ENCODE measurements around the gene EDEM1.
"Not testable (repeated sequence)": the region's sequence is repeated elsewhere in the genome, so short reads cannot be mapped to it uniquely, and the experiment has no call there.

Gene EDEM1

DNA sequence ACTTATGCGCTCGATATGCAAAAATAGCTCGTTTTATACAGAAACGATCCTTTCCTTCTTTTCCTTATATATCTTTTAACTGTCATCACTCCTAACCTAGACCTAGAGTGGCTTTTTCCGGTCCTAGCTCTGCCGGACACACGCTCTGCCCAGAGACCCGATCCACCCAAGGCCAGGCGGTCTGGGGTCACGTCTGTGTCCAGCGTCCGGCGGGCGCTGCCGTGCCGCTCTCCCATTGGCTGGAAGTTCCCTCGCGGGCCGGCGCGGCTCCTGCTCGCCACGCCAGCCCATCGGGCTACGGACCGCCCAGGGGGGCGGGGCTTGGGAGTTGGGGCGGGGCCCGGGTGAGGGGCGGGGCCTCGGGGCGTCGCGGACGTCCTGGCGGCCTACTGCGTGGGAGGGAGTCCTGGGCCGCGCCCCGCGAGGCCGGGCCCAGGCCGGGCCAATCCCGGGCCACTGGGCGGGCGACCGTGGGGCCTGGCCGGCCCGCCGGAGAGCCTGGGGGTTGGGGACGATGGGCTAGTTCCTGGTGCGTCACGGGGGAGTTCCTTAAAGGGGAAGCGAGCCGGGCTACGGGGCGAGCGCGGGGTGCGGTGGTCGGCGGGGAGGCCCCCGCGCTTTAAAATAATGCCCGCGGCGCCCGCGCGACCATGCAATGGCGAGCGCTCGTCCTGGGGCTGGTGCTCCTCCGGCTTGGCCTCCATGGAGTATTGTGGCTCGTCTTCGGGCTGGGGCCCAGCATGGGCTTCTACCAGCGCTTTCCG lies at the start of gene EDEM1:
EDEM1 (plus strand) TSS at position 552 of the 764 bp plus-strand sequence; CDS start at position 651, 99 bp downstream.
- peak; percentile 85 to 86 for DNase-seq (ENCODE audit: low read depth in 2 of 2, low spot score in 1 of 2)

DNA sequence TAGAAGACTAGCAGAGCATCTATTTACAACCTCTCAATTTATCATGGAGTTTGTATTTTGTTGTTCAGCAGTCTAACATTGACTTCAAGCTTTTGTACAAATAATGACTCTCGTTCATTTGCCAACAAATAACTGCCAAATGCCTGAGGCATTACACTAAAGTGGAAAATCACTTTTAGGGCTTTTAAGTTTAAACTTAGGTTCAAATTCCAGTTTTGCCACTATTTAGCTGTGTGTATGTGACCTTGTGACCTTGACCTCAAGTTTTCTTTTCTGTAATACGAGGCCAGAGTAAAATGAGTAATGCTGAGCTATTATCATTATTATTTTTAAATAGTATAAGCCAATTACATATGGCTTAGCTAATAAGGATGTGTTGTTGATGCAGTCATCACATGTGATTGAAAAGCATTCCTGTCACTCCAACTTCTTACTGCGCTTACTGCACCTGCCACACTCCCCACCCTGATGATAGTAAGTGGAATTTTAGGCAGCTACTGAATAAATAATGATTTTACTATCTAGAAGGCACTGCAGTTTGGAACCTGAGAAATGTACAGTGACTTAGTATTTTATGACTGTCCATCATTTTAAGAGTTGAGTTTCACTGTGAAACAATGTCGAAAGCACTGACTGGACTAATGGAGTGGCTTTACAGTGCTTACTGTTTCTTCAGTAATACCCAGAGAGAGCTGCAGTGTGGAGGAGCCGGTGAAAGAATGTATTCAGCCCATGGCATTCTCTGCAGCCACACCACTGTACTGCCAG lies 49.1 kb upstream of the EDEM1 start:
- DNase-seq (ENCODE audit: low read depth in 2 of 2, low spot score in 1 of 2): no peak

DNA sequence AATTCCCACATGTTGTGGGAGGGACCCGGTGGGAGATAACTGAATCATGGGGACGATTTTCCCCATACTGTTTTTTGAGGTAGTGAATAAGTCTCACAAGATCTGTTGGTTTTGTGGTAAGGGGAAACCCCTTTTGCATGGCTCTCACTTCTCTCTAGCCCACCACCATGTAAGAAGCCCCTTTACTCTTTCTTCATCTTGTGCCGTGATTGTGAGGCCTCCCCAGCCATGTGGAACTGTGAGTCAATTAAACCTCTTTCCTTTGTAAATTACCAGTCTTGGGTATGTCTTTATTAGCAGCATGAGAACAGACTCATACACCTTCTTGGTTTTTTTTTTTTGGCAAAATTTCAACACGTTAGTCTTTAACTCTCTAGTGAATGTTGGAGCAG lies 47.3 kb upstream of the EDEM1 start:
- DNase-seq (ENCODE audit: low read depth in 2 of 2, low spot score in 1 of 2): no peak

DNA sequence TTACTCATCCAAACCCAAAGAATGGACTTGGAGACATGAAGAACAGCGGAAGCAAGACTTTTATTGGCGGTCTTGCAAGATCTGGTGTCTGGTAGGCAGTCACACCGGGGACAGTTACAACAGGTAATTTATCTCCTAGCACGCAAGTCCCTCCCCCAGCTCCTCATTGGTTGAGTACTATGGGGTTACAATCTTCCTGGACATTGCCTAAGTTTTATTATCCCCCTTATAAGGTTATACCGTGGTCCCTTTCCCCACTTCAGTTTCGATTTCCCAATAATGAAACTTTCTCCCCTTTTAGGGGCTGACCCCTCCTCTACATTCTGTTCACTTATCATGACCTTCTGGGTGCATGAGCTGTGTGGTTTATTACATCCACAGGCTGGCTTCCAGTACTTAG lies 46.7 kb upstream of the EDEM1 start:
- no peak for DNase-seq (ENCODE audit: low read depth in 2 of 2, low spot score in 1 of 2)

DNA sequence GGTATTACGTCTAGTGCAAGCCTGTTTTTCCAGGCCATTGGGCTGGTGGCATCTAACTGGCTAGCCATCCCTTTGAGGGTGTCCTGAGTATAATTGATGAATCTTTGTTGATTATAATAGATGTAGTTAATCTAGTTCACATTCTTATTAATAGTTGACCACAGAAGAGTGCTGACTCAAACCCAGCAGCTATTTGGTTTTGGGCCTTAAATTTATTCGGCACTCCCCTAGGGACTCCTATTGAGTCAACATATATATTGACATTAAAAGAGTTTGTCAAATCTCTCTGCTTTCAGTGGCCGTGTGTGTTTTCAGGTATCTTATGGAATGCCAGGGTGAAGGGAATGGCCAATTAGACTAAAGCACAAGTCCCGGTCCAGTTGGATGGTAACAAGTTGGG lies 45.7 kb upstream of the EDEM1 start:
- DNase-seq (ENCODE audit: low read depth in 2 of 2, low spot score in 1 of 2): no peak

DNA sequence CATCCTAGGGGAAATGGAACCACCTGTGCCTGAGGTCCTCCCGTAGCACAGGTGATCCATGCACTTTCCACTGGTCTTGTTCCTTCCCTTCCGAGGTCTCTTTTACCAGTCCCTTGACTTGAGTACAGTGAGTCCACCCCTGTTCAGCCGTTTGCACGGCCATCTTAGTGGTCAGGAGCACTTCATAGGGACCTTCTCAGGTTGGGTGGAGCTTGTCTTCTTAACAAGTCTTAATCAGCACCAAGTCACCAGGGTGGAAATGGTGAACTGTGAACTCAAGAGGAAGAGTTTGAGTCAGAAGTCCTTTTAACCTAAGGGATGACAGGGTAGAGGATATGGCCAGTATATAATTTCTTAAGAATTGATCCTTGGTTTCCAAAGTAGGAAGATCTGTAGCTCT lies 44.0 kb upstream of the EDEM1 start:
- DNase-seq (ENCODE audit: low read depth in 2 of 2, low spot score in 1 of 2): no peak

DNA sequence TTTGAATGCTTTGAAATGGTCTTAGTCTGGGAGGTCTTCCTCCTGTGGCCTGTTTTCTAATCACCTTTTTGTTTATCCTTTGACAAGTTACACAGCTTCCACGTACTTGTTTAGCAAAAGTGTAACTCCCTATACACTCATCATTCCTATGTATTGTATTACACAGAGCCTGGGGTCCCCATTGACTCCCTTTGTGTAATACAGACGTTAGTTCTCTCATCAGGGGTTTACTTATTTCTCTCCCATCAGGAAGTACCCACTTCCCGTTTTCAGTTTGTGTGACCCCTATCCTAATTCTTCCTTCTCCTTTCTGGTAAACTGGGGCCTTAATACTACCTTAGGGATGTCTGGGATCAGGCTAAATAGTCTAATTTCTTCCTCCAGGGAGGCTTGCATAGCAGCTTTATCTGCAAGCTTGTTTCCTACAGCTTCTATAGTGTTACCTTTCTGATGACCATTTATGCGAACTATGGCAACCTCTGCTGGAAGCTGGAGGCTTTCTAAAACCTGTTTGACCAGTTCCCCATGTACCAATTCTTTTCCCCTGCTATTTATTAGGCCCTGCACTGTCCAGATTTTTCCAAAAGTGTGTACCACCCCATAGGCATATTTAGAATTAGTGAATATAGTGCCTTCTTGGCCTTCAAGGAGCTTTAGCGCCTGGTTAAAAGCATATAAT lies 43.1 kb upstream of the EDEM1 start:
- DNase-seq (ENCODE audit: low read depth in 2 of 2, low spot score in 1 of 2): no peak

DNA sequence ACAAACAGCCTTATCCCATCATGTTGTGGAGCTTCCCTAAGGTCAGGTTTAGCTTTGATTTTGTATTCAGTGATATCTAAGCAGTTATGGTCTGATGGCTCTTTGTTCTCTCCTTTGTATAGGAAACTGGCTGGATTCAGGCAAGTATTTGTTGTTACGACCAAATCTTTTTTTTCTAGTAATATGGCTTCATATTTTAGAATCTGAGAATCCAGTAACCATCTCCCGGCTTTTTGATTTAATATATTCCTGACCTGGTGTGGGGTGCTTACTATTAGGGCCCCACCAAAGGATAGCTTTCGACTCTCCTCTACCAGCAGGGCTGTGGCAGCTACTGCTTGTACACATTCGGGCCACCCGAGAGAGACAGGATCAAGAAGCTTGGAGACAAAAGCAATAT lies 42.4 kb upstream of the EDEM1 start:
- DNase-seq (ENCODE audit: low read depth in 2 of 2, low spot score in 1 of 2): no peak

DNA sequence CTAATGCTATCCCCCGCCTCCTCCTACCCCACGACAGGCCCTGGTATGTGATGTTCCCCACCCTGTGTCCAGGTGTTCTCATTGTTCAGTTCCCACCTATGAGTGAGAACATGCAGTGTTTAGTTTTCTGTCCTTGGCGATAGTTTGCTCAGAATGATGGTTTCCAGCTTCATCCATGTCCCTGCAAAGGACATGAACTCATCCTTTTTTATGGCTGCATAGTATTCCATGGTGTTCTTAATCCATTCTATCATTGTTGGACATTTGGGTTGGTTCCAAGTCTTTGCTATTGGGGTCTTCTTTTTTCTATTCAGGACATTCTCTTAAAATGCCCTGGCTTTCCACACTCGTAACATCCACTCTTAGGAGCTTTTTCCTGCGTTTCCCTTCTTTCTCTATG lies 40.4 kb upstream of the EDEM1 start:
- not testable (repeated sequence) for DNase-seq (ENCODE audit: low read depth in 2 of 2, low spot score in 1 of 2)

DNA sequence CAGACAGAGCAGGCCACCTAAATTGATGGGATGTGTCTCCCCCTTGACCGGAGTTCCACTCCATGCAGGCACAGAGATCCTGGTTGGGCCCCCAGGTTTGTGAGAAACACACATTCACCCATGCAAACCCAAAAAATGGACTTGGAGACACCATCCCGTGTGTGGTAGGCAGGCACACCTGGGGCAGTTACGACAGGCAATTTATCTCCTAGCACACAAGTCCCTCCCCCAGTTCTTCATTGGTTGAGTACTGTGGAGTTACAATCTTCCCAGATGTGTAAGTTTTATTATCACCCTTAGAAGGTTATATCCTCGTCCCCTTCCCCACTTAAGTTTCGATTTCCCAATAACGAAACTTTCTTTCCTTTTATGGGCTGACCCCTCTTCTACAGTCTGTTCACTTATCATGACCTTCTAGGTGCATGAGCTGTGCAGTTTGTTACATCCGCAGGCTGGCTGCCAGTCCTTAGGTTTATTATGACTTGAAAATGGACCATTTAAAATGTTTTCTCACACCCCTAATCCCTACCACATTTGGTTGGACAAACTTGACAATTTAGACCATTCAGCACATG lies 38.1 kb upstream of the EDEM1 start:
- DNase-seq (ENCODE audit: low read depth in 2 of 2, low spot score in 1 of 2): no peak

DNA sequence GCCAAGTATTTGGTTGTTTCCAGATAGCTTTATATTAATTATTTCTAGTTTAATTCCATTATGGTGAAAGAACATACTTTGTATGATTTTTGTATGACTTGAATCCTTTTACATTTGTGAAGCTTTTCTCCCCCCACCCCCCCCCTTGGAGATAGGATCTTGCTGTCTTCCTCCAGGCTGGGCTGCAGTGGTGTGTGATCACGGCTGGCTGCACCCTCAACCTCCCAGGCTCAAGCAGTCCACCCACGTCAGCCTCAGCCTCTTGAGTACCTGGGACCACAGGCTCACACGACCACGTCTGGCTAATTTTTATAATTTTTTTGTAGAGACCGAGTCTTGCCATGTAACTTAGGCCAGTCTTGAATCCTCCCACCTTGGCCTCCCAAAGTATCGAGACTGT lies 35.9 kb upstream of the EDEM1 start:
- DNase-seq (ENCODE audit: low read depth in 2 of 2, low spot score in 1 of 2): no peak

DNA sequence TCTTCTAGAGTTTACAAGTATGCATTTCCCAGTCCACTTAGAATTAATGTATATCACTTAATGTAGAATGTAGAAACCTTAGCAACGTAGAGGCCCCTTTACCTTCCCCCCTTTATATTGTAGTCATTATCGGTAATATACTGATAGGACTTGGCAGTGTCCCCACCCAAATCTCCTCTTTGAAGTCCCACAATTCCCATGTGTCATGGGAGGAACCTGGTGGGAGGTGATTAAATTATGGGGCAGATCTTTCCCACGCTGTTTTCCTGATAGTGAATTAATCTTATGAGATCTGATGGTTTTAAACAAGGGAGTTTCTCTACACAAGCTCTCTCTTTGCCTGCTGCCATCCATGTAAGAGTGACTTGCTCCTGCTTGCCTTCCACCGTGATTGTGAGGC lies 34.4 kb upstream of the EDEM1 start:
- DNase-seq (ENCODE audit: low read depth in 2 of 2, low spot score in 1 of 2): no peak

DNA sequence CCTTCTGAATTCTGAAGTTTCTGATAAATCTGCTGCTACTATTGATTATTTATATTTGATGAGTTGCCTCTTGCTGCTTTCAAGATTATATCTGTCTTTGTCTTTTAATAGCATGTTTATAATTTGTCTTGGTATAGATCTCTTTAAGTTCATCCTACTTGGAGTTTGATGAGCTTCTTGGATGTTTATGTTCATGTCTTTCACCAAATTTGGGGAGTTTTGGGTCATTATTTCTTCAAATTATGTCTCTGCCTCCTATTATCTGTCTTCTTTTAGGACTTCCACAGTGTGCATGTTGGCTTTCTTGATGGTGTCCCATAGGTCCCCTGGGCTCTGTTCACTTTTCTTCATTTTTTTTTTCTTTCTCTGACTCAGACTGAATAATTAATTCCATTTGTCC lies 32.3 kb upstream of the EDEM1 start:
- DNase-seq (ENCODE audit: low read depth in 2 of 2, low spot score in 1 of 2): no peak

DNA sequence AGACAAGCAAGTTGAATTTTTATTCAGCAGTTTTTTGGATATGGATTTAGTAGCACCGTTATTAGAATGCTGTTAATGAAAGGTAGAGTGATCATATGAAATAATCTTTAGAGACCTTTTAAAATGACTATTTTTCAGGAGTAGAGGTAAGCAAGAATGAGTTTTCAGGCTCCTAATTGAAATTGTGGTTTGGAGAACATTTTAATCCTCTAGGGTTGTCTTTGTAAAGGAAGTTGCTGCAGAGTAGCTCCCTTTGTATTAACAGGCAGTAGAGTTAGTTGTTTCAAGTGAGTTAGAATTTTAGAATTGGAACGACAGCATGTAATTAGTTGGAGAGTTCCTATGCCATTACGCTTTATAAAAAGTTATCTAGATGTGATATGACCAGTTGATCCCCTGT lies 27.2 kb upstream of the EDEM1 start:
- DNase-seq (ENCODE audit: low read depth in 2 of 2, low spot score in 1 of 2): no peak

DNA sequence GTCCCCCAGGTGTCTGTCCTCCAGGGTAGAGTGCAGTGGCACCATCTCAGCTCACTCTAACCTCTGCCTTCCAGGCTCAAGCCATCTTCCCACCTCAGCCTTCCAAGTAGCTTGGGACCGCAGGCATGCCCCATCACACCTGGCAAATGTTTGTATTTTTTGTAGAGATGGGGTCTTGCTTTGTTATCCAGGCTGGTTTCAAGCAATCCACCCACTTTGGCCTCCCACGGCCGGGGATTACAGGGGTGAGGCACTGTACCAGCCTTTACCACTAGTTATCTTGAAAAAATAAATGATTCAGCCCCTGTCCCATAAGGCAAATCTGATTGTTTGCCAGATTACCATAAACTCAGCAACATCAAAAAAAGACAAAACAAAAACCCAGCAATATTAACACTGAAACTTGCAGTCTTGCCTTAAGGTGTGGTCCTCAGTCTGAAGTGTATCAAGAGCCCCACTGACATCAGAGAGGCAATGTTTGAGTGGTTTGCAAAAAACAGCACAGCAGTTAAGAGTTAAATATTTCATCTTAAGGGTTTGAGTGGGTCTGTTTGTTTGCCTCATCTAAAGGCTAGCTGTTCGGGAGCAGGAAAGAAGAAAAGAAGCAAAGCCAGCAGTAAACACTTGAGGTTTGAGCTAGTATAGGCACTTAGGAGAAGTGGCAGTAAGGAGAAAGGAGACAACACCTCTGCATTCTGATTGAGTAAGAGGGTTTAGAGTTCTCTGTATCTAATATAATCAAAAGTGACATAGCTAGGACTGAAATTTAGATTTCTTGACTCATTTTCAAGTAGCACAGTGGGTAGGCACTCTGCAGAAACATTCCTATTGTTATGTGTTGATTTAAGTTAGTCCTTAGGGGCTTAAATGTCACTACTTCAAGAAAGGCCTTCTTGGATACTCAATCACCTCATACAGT lies 26.3 kb upstream of the EDEM1 start:
- DNase-seq (ENCODE audit: low read depth in 2 of 2, low spot score in 1 of 2): no peak

DNA sequence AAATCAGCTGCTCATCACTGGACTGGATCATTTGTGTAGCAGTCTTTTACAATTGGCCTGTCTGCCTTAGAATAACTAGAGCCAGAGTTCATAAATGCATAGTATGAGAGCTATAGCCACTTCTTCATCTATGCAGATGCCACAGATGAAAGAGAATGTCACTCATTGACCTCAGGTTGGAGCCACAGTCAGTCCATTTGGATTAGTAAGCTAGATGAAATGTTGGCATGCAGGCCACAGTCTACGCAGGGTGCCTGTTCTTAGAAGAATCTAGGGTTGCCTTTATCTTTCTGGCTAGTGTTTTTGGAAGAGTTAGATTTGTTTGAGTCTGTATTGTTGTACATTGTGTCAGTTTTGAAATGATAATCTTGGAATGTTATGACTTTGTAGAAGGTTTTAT lies 25.4 kb upstream of the EDEM1 start:
- no peak for DNase-seq (ENCODE audit: low read depth in 2 of 2, low spot score in 1 of 2)

DNA sequence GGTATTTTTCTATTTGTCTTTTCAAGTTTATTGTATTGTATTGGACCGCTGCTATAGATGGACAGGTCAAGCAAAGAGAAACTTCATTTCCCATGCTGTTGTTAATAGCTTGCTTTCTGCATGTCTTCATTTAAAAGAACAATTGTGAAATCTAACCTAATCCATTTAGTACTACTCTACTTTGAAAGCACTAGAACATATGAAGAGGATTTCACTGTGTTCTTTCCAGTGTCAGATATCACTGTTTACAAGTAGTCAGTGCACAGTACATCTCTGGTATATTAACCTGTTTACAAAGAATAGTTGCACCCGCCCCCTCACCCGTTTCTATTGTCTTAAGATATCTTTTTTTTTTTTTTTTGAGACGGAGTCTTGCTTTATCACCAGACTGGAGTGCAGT lies 21.8 kb upstream of the EDEM1 start:
- no peak for DNase-seq (ENCODE audit: low read depth in 2 of 2, low spot score in 1 of 2)

DNA sequence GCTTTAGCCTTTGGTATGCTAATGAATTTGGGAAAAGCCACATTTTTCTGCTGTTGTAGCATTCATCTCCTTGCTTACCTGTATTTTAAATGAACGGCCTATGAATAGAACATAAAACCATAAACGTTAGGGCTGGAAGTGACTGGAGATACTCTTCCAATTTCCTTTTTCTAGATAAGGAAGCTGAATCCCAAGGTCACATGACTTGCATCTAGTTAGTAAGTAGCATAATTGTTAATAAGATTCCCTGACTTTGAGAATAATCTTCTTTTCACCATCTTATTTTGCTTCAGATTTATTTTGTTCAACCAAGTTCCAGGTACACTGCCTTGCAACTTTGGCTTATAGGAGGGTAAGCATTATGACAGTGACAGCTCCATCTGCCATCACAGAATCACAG lies 20.7 kb upstream of the EDEM1 start:
- DNase-seq (ENCODE audit: low read depth in 2 of 2, low spot score in 1 of 2): no peak

DNA sequence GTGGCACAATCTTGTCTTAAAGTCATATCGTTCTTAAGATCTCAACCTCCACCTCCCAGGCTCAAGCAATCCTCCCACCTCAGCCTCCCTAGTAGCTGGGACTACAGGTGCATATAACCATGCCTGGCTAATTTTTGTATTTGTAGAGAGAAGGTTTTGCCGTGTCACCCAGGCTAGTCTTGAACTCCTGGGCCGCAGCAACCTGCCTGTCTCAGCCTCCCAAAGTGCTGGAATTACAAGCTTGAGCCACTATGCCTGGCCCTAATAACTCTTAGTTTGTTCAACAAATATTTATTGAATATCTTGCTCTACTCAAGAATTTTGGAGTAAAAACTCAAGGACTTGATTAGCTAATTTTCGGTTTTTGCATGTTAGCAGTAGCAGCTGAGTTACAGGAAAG lies 19.4 kb upstream of the EDEM1 start:
- DNase-seq (ENCODE audit: low read depth in 2 of 2, low spot score in 1 of 2): no peak

DNA sequence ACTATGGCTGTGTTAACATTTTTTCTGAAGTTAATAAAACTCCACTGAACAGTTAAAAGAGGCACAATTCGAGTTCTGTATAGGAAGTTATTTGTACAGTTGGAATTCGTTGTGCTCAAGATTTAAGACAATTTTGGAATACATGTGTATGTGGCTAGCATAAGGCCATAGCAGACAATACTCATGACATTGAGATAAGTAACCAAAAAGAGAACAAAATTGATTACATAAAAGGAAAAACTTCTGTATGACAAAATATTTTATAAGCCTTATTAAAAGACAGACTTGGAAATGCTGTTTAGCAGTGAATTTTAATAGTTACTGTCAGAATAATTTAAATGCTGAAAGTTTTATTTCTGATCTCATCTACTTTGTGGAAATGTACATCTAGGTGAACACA lies 17.7 kb upstream of the EDEM1 start:
- DNase-seq (ENCODE audit: low read depth in 2 of 2, low spot score in 1 of 2): no peak

DNA sequence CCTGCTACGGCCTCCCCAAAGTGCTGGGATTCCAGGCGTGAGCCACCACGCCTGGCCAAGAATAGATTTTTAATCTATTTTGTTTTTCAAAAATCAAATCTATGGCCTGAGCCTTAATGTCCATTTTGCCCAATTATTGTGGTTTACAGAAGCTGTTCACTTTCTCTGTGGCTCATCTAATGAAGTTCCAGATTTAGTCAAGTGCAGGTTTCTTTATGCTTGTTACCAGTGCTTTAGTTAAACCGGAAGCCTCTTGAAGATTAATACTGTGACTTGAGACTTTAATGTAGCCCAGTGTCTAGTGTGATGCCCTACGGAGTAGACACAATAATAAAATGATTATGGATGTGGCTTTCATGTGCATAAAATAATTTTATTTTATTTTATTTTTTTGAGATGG lies 16.5 kb upstream of the EDEM1 start:
- no peak for DNase-seq (ENCODE audit: low read depth in 2 of 2, low spot score in 1 of 2)
